Measurements from ENCODE around the gene ZBTB20. TPM values are rescaled to one million over a fixed set of nuclear protein-coding genes. Genes with fewer than 3 reads are reported as not detected.
A peak's percentile ranks its signal among the peaks of the same experiment; 100 is the strongest.

Gene ZBTB20
- total RNA-seq (142 TPM), polyA plus RNA-seq (ENCODE audit: insufficient read depth, low read depth, low replicate concordance) (0.99 TPM)
- long read RNA-seq, donor 1: 0 reads
- long read RNA-seq, donor 2: 0 reads
- long read RNA-seq, donor 3: 0 reads
- long read RNA-seq, donor 4, full-length matches to known transcripts: 1 of 1 reads
- long read RNA-seq, donor 4, partial matches to known transcripts: 0 of 1 reads
- long read RNA-seq, donor 4, other reads (novel, unspliced or antisense): 0 of 1 reads
- long read RNA-seq, donor 5: 0 reads
- long read RNA-seq, donor 6: 0 reads
- long read RNA-seq, donor 7, full-length matches to known transcripts: 8 of 139 reads
- long read RNA-seq, donor 7, partial matches to known transcripts: 24 of 139 reads
- long read RNA-seq, donor 7, other reads (novel, unspliced or antisense): 107 of 139 reads
- long read RNA-seq, donor 8: 0 reads
- long read RNA-seq, donor 9: 0 reads
- long read RNA-seq, donor 10: 0 reads

GRCh38 chr3:115146418-115147328, at the start of gene ZBTB20:
TSS of gene ZBTB20 (minus strand) at chr3:115147288.
- Histone ChIP-seq H3K4me3 (ENCODE audit: low read length in 3 of 3) (peak within 1 kb of the TSS; percentile 83 to 92 (median 85)), H3K9me3 (ENCODE audit: control insufficient read depth in 2 of 3, insufficient read depth in 1 of 3, low read length in 3 of 3) (no peaks in the 10 kb centered on the region), H3K27ac (ENCODE audit: low read depth in 2 of 2, low read length in 2 of 2) (peak within 1 kb of the TSS; percentile 96 to 99), H3K27me3 (ENCODE audit: control insufficient read depth, insufficient read depth, low read length) (no peaks in the 10 kb centered on the region), H3K36me3 (ENCODE audit: control insufficient read depth in 2 of 3, insufficient read depth in 3 of 3, low read length in 3 of 3) (no peaks in the 10 kb centered on the region), H3K4me1 (ENCODE audit: control insufficient read depth in 2 of 3, insufficient read depth in 2 of 3, low read depth in 1 of 3, low read length in 3 of 3) (peaks cover 0 to 3% (median 0%) of the 10 kb centered on the region in 3 donors), H3K9ac (ENCODE audit: low read length in 3 of 3) (peak within 1 kb of the TSS; percentile 83 to 90 (median 87))
- FAIRE-seq: no peak
- TF ChIP-seq CTCF (IDR thresholded peaks at IDR 0.05; ENCODE audit: borderline replicate concordance, extremely low read depth, insufficient read depth): no peak
- intact Hi-C loops (cut with DNase I): no loop called here
- peak; percentile 81 to 92 (median 90) for DNase-seq

GRCh38 chr3:115194476-115194875, 47.4 kb upstream of the ZBTB20 start:
- H3K4me1 ChIP-seq (ENCODE audit: control insufficient read depth in 2 of 3, insufficient read depth in 2 of 3, low read depth in 1 of 3, low read length in 3 of 3): no peaks in the 10 kb centered on the region
- no peak overlapping the region for H3K27ac ChIP-seq (ENCODE audit: low read depth in 2 of 2, low read length in 2 of 2)
- no peak overlapping the region for H3K9ac ChIP-seq (ENCODE audit: low read length in 3 of 3)
- H3K9me3 ChIP-seq (ENCODE audit: control insufficient read depth in 2 of 3, insufficient read depth in 1 of 3, low read length in 3 of 3): peaks cover 0 to 8% (median 0%) of the 10 kb centered on the region in 3 donors
- no peak for FAIRE-seq
- no peaks in the 10 kb centered on the region for H3K36me3 ChIP-seq (ENCODE audit: control insufficient read depth in 2 of 3, insufficient read depth in 3 of 3, low read length in 3 of 3)
- no peak for TF ChIP-seq CTCF (IDR thresholded peaks at IDR 0.05; ENCODE audit: borderline replicate concordance, extremely low read depth, insufficient read depth)
- no peak overlapping the region for H3K4me3 ChIP-seq (ENCODE audit: low read length in 3 of 3)
- intact Hi-C loops (cut with DNase I): no loop called here
- no peaks in the 10 kb centered on the region for H3K27me3 ChIP-seq (ENCODE audit: control insufficient read depth, insufficient read depth, low read length)
- DNase-seq: no peak

GRCh38 chr3:115190747-115191146, 43.7 kb upstream of the ZBTB20 start:
- Histone ChIP-seq H3K4me1 (ENCODE audit: control insufficient read depth in 2 of 3, insufficient read depth in 2 of 3, low read depth in 1 of 3, low read length in 3 of 3) (no peaks in the 10 kb centered on the region), H3K27me3 (ENCODE audit: control insufficient read depth, insufficient read depth, low read length) (no peaks in the 10 kb centered on the region), H3K27ac (ENCODE audit: low read depth in 2 of 2, low read length in 2 of 2) (no peak overlapping the region), H3K9ac (ENCODE audit: low read length in 3 of 3) (no peak overlapping the region), H3K4me3 (ENCODE audit: low read length in 3 of 3) (no peak overlapping the region), H3K36me3 (ENCODE audit: control insufficient read depth in 2 of 3, insufficient read depth in 3 of 3, low read length in 3 of 3) (no peaks in the 10 kb centered on the region), H3K9me3 (ENCODE audit: control insufficient read depth in 2 of 3, insufficient read depth in 1 of 3, low read length in 3 of 3) (peaks cover 0 to 8% (median 0%) of the 10 kb centered on the region in 3 donors)
- DNase-seq (no peak), FAIRE-seq (no peak)
- intact Hi-C loops (cut with DNase I): no loop called here
- no peak for TF ChIP-seq CTCF (IDR thresholded peaks at IDR 0.05; ENCODE audit: borderline replicate concordance, extremely low read depth, insufficient read depth)

Data from kidney (tissue), 22 donors.